ENCODE data around the gene OR6C2.
"Not testable (repeated sequence)": the region's sequence is repeated elsewhere in the genome, so short reads cannot be mapped to it uniquely, and the experiment has no call there.

- not testable (repeated sequence) for TF ChIP-seq CTCF (IDR thresholded peaks at IDR 0.05); POLR2A (IDR thresholded peaks at IDR 0.05); POLR2AphosphoS5 (IDR thresholded peaks at IDR 0.05; ENCODE audit: insufficient read depth in 1 of 2, low read depth in 1 of 2)
Measured at GRCh38 chr12:55414889-55415288, 29.0 kb upstream of the OR6C2 start.

All from vagina (tissue), 2 donors.